Upper lobe of left lung (tissue), 6 donors: ENCODE results near the gene CDC14A. TPM values are rescaled to one million over a fixed set of nuclear protein-coding genes. Genes with fewer than 3 reads are reported as not detected.

Source experiments
- ATAC-seq, 2 donors: fragments of 200-7000 bp; cut with Tn5 transposase; one replicate each; pipeline ENCODE4 v1.9.1; 2022; ENCODE audit warnings: mild to moderate bottlenecking in 2 of 2, moderate library complexity in 2 of 2; ENCODE audit not compliant: low FRiP score in 2 of 2
- DNase-seq, 2 donors: peaks; one replicate each; pipeline ENCODE4 v3.0.0-alpha.2; 2019 to 2020
- H3K27ac ChIP-seq, 4 donors: fragments of 200-600 bp; sonication (generic); one replicate each; pipeline ENCODE4 v1.5.1; 2016 to 2019
- H3K27me3 ChIP-seq, 4 donors: fragments of 200-600 bp; sonication (generic); one replicate each; pipeline ENCODE4 v1.5.1; 2017 to 2019
- H3K36me3 ChIP-seq, 4 donors: fragments of 200-600 bp; sonication (generic); one replicate each; pipeline ENCODE4 v1.5.1; 2016 to 2019
- H3K4me1 ChIP-seq, 4 donors: fragments of 200-600 bp; sonication (generic); one replicate each; pipeline ENCODE4 v1.5.1; 2018 to 2019
- H3K4me3 ChIP-seq, 4 donors: fragments of 200-600 bp; sonication (generic); one replicate each; pipeline ENCODE4 v1.5.1; 2017 to 2019; ENCODE audit warnings: mild to moderate bottlenecking in 2 of 4, moderate library complexity in 1 of 4
- H3K9me3 ChIP-seq, 4 donors: fragments of 200-600 bp; sonication (generic); one replicate each; pipeline ENCODE4 v1.5.1; 2018 to 2019
- CTCF ChIP-seq, 6 experiments: fragments of 450-650 bp in 4 of 6; fragments of 200-600 bp in 2 of 6; sonication (generic) in 2 of 6; IDR thresholded peaks; one replicate each; pipeline ENCODE4 v1.5.1; 2016 to 2019; ENCODE audit warnings: antibody characterized with exemption in 6 of 6
- EP300 ChIP-seq, 4 donors: sonication (generic); formaldehyde crosslinking; IDR thresholded peaks; one replicate each; pipeline ENCODE4 v1.5.1; 2017; ENCODE audit warnings: antibody characterized with exemption in 4 of 4, control low read depth in 2 of 4
- POLR2A ChIP-seq, 4 donors: fragments of 450-650 bp; IDR thresholded peaks; one replicate each; pipeline ENCODE4 v1.5.1; 2016 to 2017; ENCODE audit warnings: antibody characterized with exemption in 4 of 4, mild to moderate bottlenecking in 2 of 4
- POLR2AphosphoS5 ChIP-seq, 2 donors: sonication (generic); formaldehyde crosslinking; IDR thresholded peaks; one replicate each; pipeline ENCODE4 v1.5.1; 2017; ENCODE audit warnings: antibody characterized with exemption in 2 of 2
- WGBS, 2 donors: methylation state at CpG; one replicate each; pipeline ENCODE4 v1.1.5; 2017 to 2018; 5-methylcytosine and 5-hydroxymethylcytosine counted together
- total RNA-seq, 6 donors: library from RNA; depleted of rRNA in 4 of 6; stranded (reverse); fragments of >200 nt in 4 of 6; gene quantifications; one replicate each; pipeline versions ENCODE4 v1.1.0 to v1.2.1, GENCODE V29; 2016 to 2021
- donor health status: DM: no; HTN: no; CAD: no; lungs with moderate emphysema.
- donor health status: DM: no; HTN: yes; CAD: no; lungs with severe emphysema.

Gene CDC14A
- total RNA-seq, 6 donors from 2014 or later, result 9.6 to 56.6 (median 22.1) TPM

- no peaks in the 10 kb centered on the region for H3K9me3 ChIP-seq
- no peak overlapping the region for H3K4me3 ChIP-seq
- peak overlapping the region in 3 of 4 donors; percentile 43 to 77 (median 69) for H3K27ac ChIP-seq
- H3K4me1 ChIP-seq, result peaks cover 20 to 42% (median 29%) of the 10 kb centered on the region in 4 donors
- TF ChIP-seq EP300 (IDR thresholded peaks at IDR 0.05) (peak in 1 of 4 donors; percentile 70), POLR2AphosphoS5 (IDR thresholded peaks at IDR 0.05) (peak in 1 of 2 donors; percentile 68), POLR2A (IDR thresholded peaks at IDR 0.05) (no peak)
- ATAC-seq (peak in 1 of 2 donors; percentile 26), DNase-seq (peak in 1 of 2 donors; percentile 37)
- H3K27me3 ChIP-seq, result no peaks in the 10 kb centered on the region
- WGBS, 2 donors, result 28 to 33% methylated on average over 4 of the region's 4 CpGs
- no peaks in the 10 kb centered on the region for H3K36me3 ChIP-seq
These were observed 87.9 kb downstream of the CDC14A start for GRCh38 chr1:100440075-100440809.

GRCh38 chr1:100441146-100441545 lies 88.8 kb downstream of the CDC14A start:
- H3K36me3 ChIP-seq, result no peaks in the 10 kb centered on the region
- DNase-seq, result no peak
- H3K4me3 ChIP-seq, result no peak overlapping the region
- no peak for ATAC-seq
- no peak for TF ChIP-seq POLR2AphosphoS5 (IDR thresholded peaks at IDR 0.05)
- no peak for TF ChIP-seq CTCF (IDR thresholded peaks at IDR 0.05)
- no peak for TF ChIP-seq EP300 (IDR thresholded peaks at IDR 0.05)
- no peak for TF ChIP-seq POLR2A (IDR thresholded peaks at IDR 0.05)
- no peaks in the 10 kb centered on the region for H3K9me3 ChIP-seq
- 77 to 86% methylated on average over 2 of the region's 2 CpGs for WGBS, 2 donors
- peak overlapping the region in 3 of 4 donors; percentile 33 to 77 (median 43) for H3K27ac ChIP-seq
- peaks cover 20 to 42% (median 31%) of the 10 kb centered on the region in 4 donors for H3K4me1 ChIP-seq
- H3K27me3 ChIP-seq, result no peaks in the 10 kb centered on the region

- Histone ChIP-seq H3K9me3 (no peaks in the 10 kb centered on the region), H3K36me3 (no peaks in the 10 kb centered on the region), H3K4me1 (peaks cover 20 to 42% (median 31%) of the 10 kb centered on the region in 4 donors), H3K27ac (peak overlapping the region in 1 of 4 donors; percentile 33), H3K4me3 (no peak overlapping the region), H3K27me3 (no peaks in the 10 kb centered on the region)
- no peak for DNase-seq
- no peak for TF ChIP-seq CTCF (IDR thresholded peaks at IDR 0.05)
- no peak for TF ChIP-seq POLR2AphosphoS5 (IDR thresholded peaks at IDR 0.05)
- no peak for TF ChIP-seq EP300 (IDR thresholded peaks at IDR 0.05)
- no peak for TF ChIP-seq POLR2A (IDR thresholded peaks at IDR 0.05)
- ATAC-seq, result no peak
- WGBS, 2 donors, result 83 to 85% methylated on average over 1 of the region's 1 CpG
These were observed 89.3 kb downstream of the CDC14A start for GRCh38 chr1:100441651-100442050.

GRCh38 chr1:100443811-100444571 lies 91.7 kb downstream of the CDC14A start:
- 58 to 60% methylated on average over 7 of the region's 7 CpGs for WGBS, 2 donors
- DNase-seq (no peak), ATAC-seq (peak in 1 of 2 donors; percentile 68)
- no peak for TF ChIP-seq EP300 (IDR thresholded peaks at IDR 0.05)
- TF ChIP-seq POLR2A (IDR thresholded peaks at IDR 0.05), result peak in 2 of 4 donors; percentile 39
- no peak for TF ChIP-seq POLR2AphosphoS5 (IDR thresholded peaks at IDR 0.05)
- no peak for TF ChIP-seq CTCF (IDR thresholded peaks at IDR 0.05)
- Histone ChIP-seq H3K27ac (peak overlapping the region in 3 of 4 donors; percentile 57 to 62 (median 58)), H3K4me3 (no peak overlapping the region), H3K36me3 (no peaks in the 10 kb centered on the region), H3K9me3 (no peaks in the 10 kb centered on the region), H3K4me1 (peaks cover 15 to 35% (median 26%) of the 10 kb centered on the region in 4 donors), H3K27me3 (no peaks in the 10 kb centered on the region)

GRCh38 chr1:100445565-100445964 lies 93.3 kb downstream of the CDC14A start:
- H3K36me3 ChIP-seq, result peaks cover 0 to 2% (median 0%) of the 10 kb centered on the region in 4 donors
- no peaks in the 10 kb centered on the region for H3K27me3 ChIP-seq
- H3K27ac ChIP-seq, result peak overlapping the region in 1 of 4 donors; percentile 3
- H3K4me3 ChIP-seq, result no peak overlapping the region
- H3K4me1 ChIP-seq, result peaks cover 2 to 21% (median 15%) of the 10 kb centered on the region in 4 donors
- ATAC-seq (no peak), DNase-seq (no peak)
- no peaks in the 10 kb centered on the region for H3K9me3 ChIP-seq
- TF ChIP-seq POLR2AphosphoS5 (IDR thresholded peaks at IDR 0.05) (no peak), POLR2A (IDR thresholded peaks at IDR 0.05) (no peak), CTCF (IDR thresholded peaks at IDR 0.05) (no peak), EP300 (IDR thresholded peaks at IDR 0.05) (no peak)
